ENCODE data around the gene SLC2A9. TPM values are rescaled to one million over a fixed set of nuclear protein-coding genes. Genes with fewer than 3 reads are reported as not detected.
A peak's percentile ranks its signal among the peaks of the same experiment; 100 is the strongest.

Gene SLC2A9
- total and polyA plus RNA-seq, 7 experiments from 2014 or later = 0.36 to 9.6 (median 3.3) TPM

DNA sequence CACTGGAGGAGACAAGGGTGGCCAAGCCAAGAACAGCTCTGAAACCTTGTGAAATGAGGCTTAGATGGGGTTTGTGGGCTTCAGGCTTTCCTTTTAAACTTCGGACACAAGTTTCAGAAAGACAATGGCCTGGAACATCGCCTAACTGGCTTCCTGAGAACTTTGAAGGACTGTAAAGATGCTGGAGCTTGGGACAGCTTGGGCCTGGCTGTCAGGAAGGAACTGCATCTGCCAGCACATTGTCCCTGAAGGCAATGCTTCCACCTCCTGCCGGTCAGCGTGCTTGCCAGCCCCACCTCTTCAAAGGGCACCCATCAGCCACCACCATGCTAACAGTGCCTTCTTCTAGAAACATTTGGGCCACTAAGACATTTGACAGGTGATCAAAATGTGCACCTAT, 132.0 kb downstream of the SLC2A9 start:
- no peaks in the 10 kb centered on the region for H3K27me3 ChIP-seq (ENCODE audit: control insufficient read depth in 2 of 2, insufficient read depth in 2 of 2, low read length in 2 of 2)
- no peaks in the 10 kb centered on the region for H3K9me3 ChIP-seq (ENCODE audit: control insufficient read depth in 2 of 3, low read length in 3 of 3)
- ChIA-PET CTCF (no interaction called here), POLR2A (no interaction called here)
- H3K27ac ChIP-seq (ENCODE audit: low read depth, low read length) = no peak overlapping the region
- DNase-seq = no peak
- H3K4me3 ChIP-seq (ENCODE audit: low read length) = no peak overlapping the region
- Mint-ChIP-seq H3K36me3 (no peaks in the 10 kb centered on the region), H3K9me3 (no peaks in the 10 kb centered on the region), H3K4me3 (no peak overlapping the region), H3K27ac (no peak overlapping the region), H3K27me3 (no peaks in the 10 kb centered on the region), H3K4me1 (no peaks in the 10 kb centered on the region)
- no peaks in the 10 kb centered on the region for H3K36me3 ChIP-seq (ENCODE audit: control insufficient read depth in 2 of 3, insufficient read depth in 3 of 3, low read length in 3 of 3)
- no peak for ATAC-seq
- no peaks in the 10 kb centered on the region for H3K4me1 ChIP-seq (ENCODE audit: control insufficient read depth in 2 of 2, insufficient read depth in 2 of 2, low read length in 2 of 2)
- intact Hi-C loops (cut with micrococcal nuclease) = no loop called here

- no peaks in the 10 kb centered on the region for H3K27me3 ChIP-seq (ENCODE audit: control insufficient read depth in 2 of 2, insufficient read depth in 2 of 2, low read length in 2 of 2)
- H3K27me3 Mint-ChIP-seq = no peaks in the 10 kb centered on the region
- H3K27ac ChIP-seq (ENCODE audit: low read depth, low read length) = no peak overlapping the region
- no peak overlapping the region for H3K4me3 ChIP-seq (ENCODE audit: low read length)
- POLR2A ChIA-PET = no interaction called here
- no peak for ATAC-seq
- H3K36me3 Mint-ChIP-seq = no peaks in the 10 kb centered on the region
- H3K27ac Mint-ChIP-seq = no peak overlapping the region
- no peaks in the 10 kb centered on the region for H3K4me1 Mint-ChIP-seq
- DNase-seq = no peak
- H3K9me3 ChIP-seq (ENCODE audit: control insufficient read depth in 2 of 3, low read length in 3 of 3) = no peaks in the 10 kb centered on the region
- intact Hi-C loops (cut with micrococcal nuclease) = no loop called here
- H3K9me3 Mint-ChIP-seq = no peaks in the 10 kb centered on the region
- no peaks in the 10 kb centered on the region for H3K36me3 ChIP-seq (ENCODE audit: control insufficient read depth in 2 of 3, insufficient read depth in 3 of 3, low read length in 3 of 3)
- H3K4me1 ChIP-seq (ENCODE audit: control insufficient read depth in 2 of 2, insufficient read depth in 2 of 2, low read length in 2 of 2) = no peaks in the 10 kb centered on the region
- CTCF ChIA-PET = no interaction called here
- no peak overlapping the region for H3K4me3 Mint-ChIP-seq
Observed at GRCh38 chr4:9885958-9886357, 135.3 kb downstream of the SLC2A9 start.

GRCh38 chr4:9880406-9881197, 140.7 kb downstream of the SLC2A9 start:
- Histone ChIP-seq H3K36me3 (ENCODE audit: control insufficient read depth in 2 of 3, insufficient read depth in 3 of 3, low read length in 3 of 3) (no peaks in the 10 kb centered on the region), H3K27ac (ENCODE audit: low read depth, low read length) (no peak overlapping the region), H3K9me3 (ENCODE audit: control insufficient read depth in 2 of 3, low read length in 3 of 3) (no peaks in the 10 kb centered on the region), H3K4me1 (ENCODE audit: control insufficient read depth in 2 of 2, insufficient read depth in 2 of 2, low read length in 2 of 2) (no peaks in the 10 kb centered on the region), H3K4me3 (ENCODE audit: low read length) (no peak overlapping the region), H3K27me3 (ENCODE audit: control insufficient read depth in 2 of 2, insufficient read depth in 2 of 2, low read length in 2 of 2) (no peaks in the 10 kb centered on the region)
- H3K27ac Mint-ChIP-seq = no peak overlapping the region
- H3K27me3 Mint-ChIP-seq = peaks cover 0 to 5% (median 3%) of the 10 kb centered on the region in 5 donors
- H3K9me3 Mint-ChIP-seq = peaks cover 0 to 1% (median 0%) of the 10 kb centered on the region in 11 donors
- CTCF ChIA-PET = no interaction called here
- no peaks in the 10 kb centered on the region for H3K4me1 Mint-ChIP-seq
- DNase-seq = no peak
- no peaks in the 10 kb centered on the region for H3K36me3 Mint-ChIP-seq
- no peak for ATAC-seq
- H3K4me3 Mint-ChIP-seq = no peak overlapping the region
- intact Hi-C loops (cut with micrococcal nuclease) = no loop called here
- POLR2A ChIA-PET = no interaction called here

DNA sequence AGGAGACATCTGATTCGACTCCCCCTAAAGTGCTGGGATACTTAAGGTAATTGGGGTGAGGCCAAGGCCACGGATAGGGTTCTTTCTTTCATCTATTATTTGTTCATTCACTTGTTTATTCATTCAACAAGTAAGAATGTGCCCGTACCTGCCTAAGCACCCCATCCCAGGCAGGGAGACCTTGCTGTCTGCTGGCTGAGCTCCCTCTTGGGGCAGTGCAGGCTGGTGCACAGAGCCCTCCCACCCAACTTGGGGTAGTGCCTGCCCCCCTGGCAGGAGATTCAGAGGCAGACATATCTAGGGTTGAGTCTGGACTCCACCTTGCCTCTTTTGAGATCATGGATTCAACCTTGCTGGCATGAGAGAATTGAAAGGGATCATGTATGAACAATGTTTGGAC, 144.2 kb downstream of the SLC2A9 start:
- no peak for ATAC-seq
- H3K36me3 Mint-ChIP-seq = peaks cover 0 to 3% (median 0%) of the 10 kb centered on the region in 5 donors
- H3K4me3 Mint-ChIP-seq = no peak overlapping the region
- Histone ChIP-seq H3K27me3 (ENCODE audit: control insufficient read depth in 2 of 2, insufficient read depth in 2 of 2, low read length in 2 of 2) (no peaks in the 10 kb centered on the region), H3K27ac (ENCODE audit: low read depth, low read length) (no peak overlapping the region), H3K4me1 (ENCODE audit: control insufficient read depth in 2 of 2, insufficient read depth in 2 of 2, low read length in 2 of 2) (no peaks in the 10 kb centered on the region), H3K36me3 (ENCODE audit: control insufficient read depth in 2 of 3, insufficient read depth in 3 of 3, low read length in 3 of 3) (no peaks in the 10 kb centered on the region), H3K4me3 (ENCODE audit: low read length) (no peak overlapping the region), H3K9me3 (ENCODE audit: control insufficient read depth in 2 of 3, low read length in 3 of 3) (no peaks in the 10 kb centered on the region)
- no peaks in the 10 kb centered on the region for H3K4me1 Mint-ChIP-seq
- POLR2A ChIA-PET = no interaction called here
- DNase-seq = no peak
- CTCF ChIA-PET = no interaction called here
- H3K27me3 Mint-ChIP-seq = peaks cover 0 to 6% (median 5%) of the 10 kb centered on the region in 5 donors
- intact Hi-C loops (cut with micrococcal nuclease) = no loop called here
- H3K27ac Mint-ChIP-seq = no peak overlapping the region
- peaks cover 0 to 1% (median 0%) of the 10 kb centered on the region in 11 donors for H3K9me3 Mint-ChIP-seq

- intact Hi-C loops (cut with micrococcal nuclease) = no loop called here
- CTCF ChIA-PET = no interaction called here
- POLR2A ChIA-PET = no interaction called here
Observed at GRCh38 chr4:9875516-9875915, 145.8 kb downstream of the SLC2A9 start.

GRCh38 chr4:9874385-9874784, 146.9 kb downstream of the SLC2A9 start:
- ATAC-seq (no peak), DNase-seq (no peak)
- ChIA-PET CTCF (no interaction called here), POLR2A (no interaction called here)
- Mint-ChIP-seq H3K27me3 (peaks cover 3 to 7% (median 5%) of the 10 kb centered on the region in 5 donors), H3K27ac (no peak overlapping the region), H3K4me1 (peaks cover 0 to 17% (median 0%) of the 10 kb centered on the region in 7 donors), H3K36me3 (peaks cover 0 to 3% (median 0%) of the 10 kb centered on the region in 5 donors), H3K9me3 (peaks cover 0 to 4% (median 0%) of the 10 kb centered on the region in 11 donors), H3K4me3 (no peak overlapping the region)
- no peaks in the 10 kb centered on the region for H3K27me3 ChIP-seq (ENCODE audit: control insufficient read depth in 2 of 2, insufficient read depth in 2 of 2, low read length in 2 of 2)
- H3K36me3 ChIP-seq (ENCODE audit: control insufficient read depth in 2 of 3, insufficient read depth in 3 of 3, low read length in 3 of 3) = no peaks in the 10 kb centered on the region
- no peaks in the 10 kb centered on the region for H3K9me3 ChIP-seq (ENCODE audit: control insufficient read depth in 2 of 3, low read length in 3 of 3)
- H3K27ac ChIP-seq (ENCODE audit: low read depth, low read length) = no peak overlapping the region
- no peaks in the 10 kb centered on the region for H3K4me1 ChIP-seq (ENCODE audit: control insufficient read depth in 2 of 2, insufficient read depth in 2 of 2, low read length in 2 of 2)
- H3K4me3 ChIP-seq (ENCODE audit: low read length) = no peak overlapping the region
- intact Hi-C loops (cut with micrococcal nuclease) = no loop called here

More at GRCh38 chr4:9875516-9875915, 145.8 kb downstream of the SLC2A9 start:
- H3K4me3 ChIP-seq (ENCODE audit: low read length) = no peak overlapping the region
- H3K27me3 Mint-ChIP-seq = peaks cover 2 to 6% (median 5%) of the 10 kb centered on the region in 5 donors
- peak; percentile 27 for ATAC-seq
- no peaks in the 10 kb centered on the region for H3K4me1 ChIP-seq (ENCODE audit: control insufficient read depth in 2 of 2, insufficient read depth in 2 of 2, low read length in 2 of 2)
- H3K36me3 Mint-ChIP-seq = peaks cover 0 to 3% (median 0%) of the 10 kb centered on the region in 5 donors
- no peak for DNase-seq
- H3K27me3 ChIP-seq (ENCODE audit: control insufficient read depth in 2 of 2, insufficient read depth in 2 of 2, low read length in 2 of 2) = no peaks in the 10 kb centered on the region
- no peaks in the 10 kb centered on the region for H3K36me3 ChIP-seq (ENCODE audit: control insufficient read depth in 2 of 3, insufficient read depth in 3 of 3, low read length in 3 of 3)
- H3K9me3 ChIP-seq (ENCODE audit: control insufficient read depth in 2 of 3, low read length in 3 of 3) = no peaks in the 10 kb centered on the region
- peaks cover 0 to 3% (median 0%) of the 10 kb centered on the region in 11 donors for H3K9me3 Mint-ChIP-seq
- H3K27ac Mint-ChIP-seq = no peak overlapping the region
- no peak overlapping the region for H3K4me3 Mint-ChIP-seq
- no peak overlapping the region for H3K27ac ChIP-seq (ENCODE audit: low read depth, low read length)
- H3K4me1 Mint-ChIP-seq = peaks cover 0 to 8% (median 0%) of the 10 kb centered on the region in 7 donors
